Calu3 (cell line): Measurements from ENCODE around the gene CPED1. TPM values are rescaled to one million over a fixed set of nuclear protein-coding genes. Genes with fewer than 3 reads are reported as not detected.
"Not testable (repeated sequence)": the region's sequence is repeated elsewhere in the genome, so short reads cannot be mapped to it uniquely, and the experiment has no call there.

ENCODE experiments used
- BruUV-seq: library from RNA; stranded (reverse); fragments of 400-500 nt; replicated peaks from 2 replicates; lab custom pipeline; 2021; lab: Mats Ljungman, UMichigan
- CTCF ChIA-PET: fragments of 300-600 bp; sonication (Branson Sonifier 250); formaldehyde crosslinking; loops from one replicate; lab custom pipeline; 2022; ENCODE audit warnings: antibody characterized with exemption; lab: Charles Lee
- DNase-seq: peaks from one replicate; pipeline ENCODE4 v3.0.0; 2022
- H3K27ac Mint-ChIP-seq: one replicate; pipeline ENCODE4 v1.8.0; 2022; ENCODE audit warnings: mixed read lengths; ENCODE audit not compliant: unreplicated experiment
- H3K27me3 Mint-ChIP-seq: one replicate; pipeline ENCODE4 v1.8.0; 2022; ENCODE audit warnings: mixed read lengths; ENCODE audit not compliant: unreplicated experiment
- H3K36me3 Mint-ChIP-seq: one replicate; pipeline ENCODE4 v1.8.0; 2022; ENCODE audit warnings: mild to moderate bottlenecking, moderate library complexity, mixed read lengths; ENCODE audit not compliant: insufficient read depth, unreplicated experiment
- H3K4me1 Mint-ChIP-seq: one replicate; pipeline ENCODE4 v1.8.0; 2022; ENCODE audit warnings: mild to moderate bottlenecking, low read depth, mixed read lengths; ENCODE audit not compliant: unreplicated experiment
- H3K4me3 Mint-ChIP-seq: one replicate; pipeline ENCODE4 v1.8.0; 2022; ENCODE audit warnings: mild to moderate bottlenecking, low read depth, moderate library complexity, mixed read lengths; ENCODE audit not compliant: unreplicated experiment
- H3K9me3 Mint-ChIP-seq: one replicate; pipeline ENCODE4 v1.8.0; 2022; ENCODE audit warnings: low read depth, mixed read lengths; ENCODE audit not compliant: unreplicated experiment
- CTCF ChIP-seq: fragments of 200-600 bp; IDR thresholded peaks from one replicate; pipeline ENCODE4 v1.8.0; 2022; ENCODE audit warnings: antibody characterized with exemption; ENCODE audit not compliant: unreplicated experiment
- intact Hi-C: fragments of 100-400 bp; cut with micrococcal nuclease; formaldehyde crosslinking; loops from one replicate; pipeline ENCODE4 v1.10.0; 2022; ENCODE audit not compliant: unreplicated experiment
- total RNA-seq: library from RNA; stranded (reverse); gene quantifications from 2 replicates; pipeline ENCODE4 v1.2.3, GENCODE V29; 2022

Gene CPED1
- total RNA-seq, 1 experiment from 2014 or later = 0.24 TPM

DNA sequence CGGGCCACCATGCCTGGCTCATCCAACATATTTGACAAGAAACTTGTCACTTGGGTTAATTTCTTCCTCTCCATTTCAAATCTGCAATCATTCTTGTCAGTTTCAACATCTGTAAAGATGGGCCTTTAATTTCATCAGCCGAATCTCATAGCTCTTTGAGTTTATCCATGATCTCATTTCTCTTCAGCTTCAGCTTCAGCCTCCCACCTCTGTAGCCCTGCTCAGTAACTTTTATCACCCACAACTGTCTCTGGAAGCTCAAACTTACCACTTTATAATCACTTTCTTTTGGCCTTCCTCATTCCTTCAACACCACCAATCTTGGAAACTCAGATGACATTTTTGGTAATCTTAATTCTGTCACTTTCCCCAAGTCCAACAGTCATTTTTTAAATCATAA is 83.2 kb downstream of the CPED1 start:
- peaks cover 3% of the 10 kb centered on the region for H3K9me3 Mint-ChIP-seq
- CTCF ChIA-PET = no interaction called here
- H3K4me3 Mint-ChIP-seq = no peak overlapping the region
- no peak for DNase-seq
- intact Hi-C loops = no loop called here
- no peak for TF ChIP-seq CTCF
- H3K4me1 Mint-ChIP-seq = peaks cover 16% of the 10 kb centered on the region
- H3K27ac Mint-ChIP-seq = no peak overlapping the region
- BruUV-seq = no TSS peak
- no peaks in the 10 kb centered on the region for H3K36me3 Mint-ChIP-seq
- no peaks in the 10 kb centered on the region for H3K27me3 Mint-ChIP-seq

DNA sequence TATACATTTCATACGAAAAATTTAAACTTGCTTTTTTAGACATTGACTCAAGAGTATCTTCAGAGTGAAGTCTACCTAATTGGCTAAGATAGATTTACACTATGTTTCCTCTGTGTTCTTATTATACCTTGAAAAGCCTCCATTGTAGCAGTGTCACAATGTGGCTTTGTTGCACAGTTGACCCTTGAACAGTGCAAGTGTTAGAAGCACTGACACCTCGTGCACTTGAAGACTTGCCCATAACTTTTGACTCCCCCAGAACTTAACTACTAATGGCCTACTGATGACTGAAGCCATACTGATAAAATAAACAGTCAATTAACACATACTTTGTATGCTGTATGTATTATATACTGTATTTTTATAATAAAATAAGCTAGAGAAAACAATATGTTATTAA is 84.3 kb downstream of the CPED1 start:
- BruUV-seq = no TSS peak
- no peak for TF ChIP-seq CTCF
- Mint-ChIP-seq H3K27me3 (no peaks in the 10 kb centered on the region), H3K27ac (no peak overlapping the region), H3K9me3 (peaks cover 3% of the 10 kb centered on the region), H3K36me3 (no peaks in the 10 kb centered on the region), H3K4me1 (peaks cover 22% of the 10 kb centered on the region), H3K4me3 (no peak overlapping the region)
- CTCF ChIA-PET = no interaction called here
- no peak for DNase-seq
- intact Hi-C loops = no loop called here

DNA sequence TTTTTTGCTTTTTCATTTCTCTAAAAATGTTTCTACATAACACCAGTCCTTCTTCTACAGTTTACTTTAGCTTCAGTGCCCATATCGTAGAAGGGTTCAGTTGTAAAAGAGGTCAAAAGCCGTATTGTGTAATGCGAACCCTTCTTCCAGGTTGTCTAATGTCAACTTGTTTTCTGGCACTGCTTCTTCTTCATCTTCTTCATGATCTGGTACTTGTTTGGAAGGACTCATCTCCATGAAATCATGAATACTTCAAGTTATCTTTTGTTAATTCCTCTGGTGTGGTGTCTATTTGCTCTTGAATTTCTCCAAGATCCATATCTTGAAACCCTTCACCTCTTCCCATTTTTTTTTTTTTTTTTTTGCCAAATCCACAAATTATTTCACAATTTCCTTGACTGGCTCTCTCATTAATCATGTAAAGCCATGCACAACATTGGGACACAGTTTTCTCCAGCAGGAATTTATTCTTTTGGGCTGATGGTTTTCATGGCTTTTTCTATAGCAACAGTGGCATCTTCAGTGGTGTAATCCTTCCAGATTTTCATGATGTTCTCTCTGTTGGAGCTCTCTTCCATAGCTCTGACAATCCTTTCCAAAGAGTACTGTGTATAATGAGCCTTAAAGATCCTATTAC is 85.1 kb downstream of the CPED1 start:
- Mint-ChIP-seq H3K36me3 (no peaks in the 10 kb centered on the region), H3K4me1 (peaks cover 22% of the 10 kb centered on the region), H3K27ac (no peak overlapping the region), H3K9me3 (peaks cover 3% of the 10 kb centered on the region), H3K27me3 (no peaks in the 10 kb centered on the region), H3K4me3 (no peak overlapping the region)
- CTCF ChIA-PET = no interaction called here
- BruUV-seq = no TSS peak
- TF ChIP-seq CTCF = no peak
- no peak for DNase-seq
- intact Hi-C loops = no loop called here

GRCh38 chr7:121075424-121075841 is 86.9 kb downstream of the CPED1 start:
- DNase-seq, H3K27ac Mint-ChIP-seq, BruUV-seq, CTCF ChIA-PET, H3K36me3 Mint-ChIP-seq, H3K9me3 Mint-ChIP-seq, H3K4me3 Mint-ChIP-seq, H3K27me3 Mint-ChIP-seq: not testable (repeated sequence)
- peaks cover 32% of the 10 kb centered on the region for H3K4me1 Mint-ChIP-seq
- intact Hi-C loops = loop anchor here (5.0 kb wide), 1 partner anchor 53 kb away; no protein-coding TSS in a partner anchor

DNA sequence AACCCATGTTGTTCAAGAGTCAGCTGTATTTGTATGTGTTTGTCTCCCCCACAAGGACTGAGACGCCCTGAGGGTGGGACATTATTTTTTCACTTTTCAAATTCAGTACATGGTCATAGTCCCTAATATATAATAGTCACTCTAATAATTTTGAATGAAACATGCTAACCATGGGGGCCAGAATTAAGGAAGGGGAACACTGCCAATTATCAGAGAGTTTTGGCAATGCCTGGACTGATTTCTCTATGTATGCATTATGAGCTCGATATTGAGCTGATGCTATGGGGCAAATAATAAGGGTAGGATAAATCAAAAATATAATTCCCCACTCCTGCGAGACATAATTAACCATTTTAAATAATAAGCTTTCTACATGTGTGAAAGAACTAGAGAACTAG is 87.4 kb downstream of the CPED1 start:
- BruUV-seq = no TSS peak

More for the DNA sequence above, 87.4 kb downstream of the CPED1 start:
- DNase-seq = no peak
- CTCF ChIA-PET = interaction anchor here (0.7 kb wide), 1 partner anchor 17 kb away, joined by 3 read pairs; no protein-coding TSS in a partner anchor
- Mint-ChIP-seq H3K36me3 (no peaks in the 10 kb centered on the region), H3K4me1 (peaks cover 32% of the 10 kb centered on the region), H3K27ac (no peak overlapping the region), H3K4me3 (no peak overlapping the region), H3K9me3 (peaks cover 3% of the 10 kb centered on the region), H3K27me3 (no peaks in the 10 kb centered on the region)
- intact Hi-C loops = loop anchor here (5.0 kb wide), 1 partner anchor 54 kb away; no protein-coding TSS in a partner anchor
- TF ChIP-seq CTCF = no peak
